H1 (cell line): ENCODE data around the gene BTBD8. TPM values are rescaled to one million over a fixed set of nuclear protein-coding genes. Genes with fewer than 3 reads are reported as not detected.

ENCODE experiments used
- CTCF ChIA-PET: fragments of 300-600 bp; sonication (Branson Sonifier 250); formaldehyde crosslinking; loops from one replicate; lab custom pipeline; 2021; ENCODE audit not compliant: partially characterized antibody; lab: Charles Lee
- POLR2A ChIA-PET: fragments of 300-600 bp; sonication (Branson Sonifier 250); formaldehyde crosslinking; loops from one replicate; lab custom pipeline; 2021; ENCODE audit warnings: inconsistent platforms; ENCODE audit not compliant: partially characterized antibody; lab: Charles Lee
- DNase-seq, 2 experiments: peaks; one replicate each; pipeline versions ENCODE4 v3.0.0 to v3.0.0-alpha.2; 2010 to 2022; ENCODE audit warnings: low spot score in 2 of 2, low read depth in 1 of 2, mixed read lengths in 1 of 2
- FAIRE-seq: peaks from 2 replicates; lab custom pipeline; 2011; peaks lifted over from hg19 to GRCh38; lab: Jason Lieb, UNC
- H2AFZ ChIP-seq: 2 replicates; pipeline ENCODE4 v1.8.1; 2012; ENCODE audit warnings: low read length, inconsistent platforms
- H2AK5ac ChIP-seq: 2 replicates; pipeline ENCODE4 v1.6.1; 2013; ENCODE audit warnings: low read depth, low read length
- H2BK120ac ChIP-seq: replicated peaks from 2 replicates; pipeline ENCODE3; 2013; ENCODE audit warnings: low read depth, low read length, inconsistent platforms
- H2BK12ac ChIP-seq: 2 replicates; pipeline ENCODE4 v1.6.1; 2013; ENCODE audit warnings: low read depth, low read length
- H2BK15ac ChIP-seq: 2 replicates; pipeline ENCODE4 v1.6.1; 2013; ENCODE audit warnings: low read length
- H2BK20ac ChIP-seq: 2 replicates; pipeline ENCODE4 v1.6.1; 2013; ENCODE audit warnings: low read length
- H2BK5ac ChIP-seq: 2 replicates; pipeline ENCODE4 v1.6.1; 2013; ENCODE audit warnings: low read depth, low read length
- H3K14ac ChIP-seq: 2 replicates; pipeline ENCODE4 v1.6.1; 2013; ENCODE audit warnings: inconsistent platforms; ENCODE audit not compliant: insufficient read length
- H3K18ac ChIP-seq: 2 replicates; pipeline ENCODE4 v1.6.1; 2013; ENCODE audit warnings: low read length; ENCODE audit errors: extremely low read depth
- H3K23ac ChIP-seq: 2 replicates; pipeline ENCODE4 v1.6.1; 2013; ENCODE audit warnings: inconsistent platforms; ENCODE audit not compliant: insufficient read length
- H3K23me2 ChIP-seq: 2 replicates; pipeline ENCODE4 v1.6.1; 2013; ENCODE audit warnings: low read depth, low read length
- H3K27ac ChIP-seq: 2 replicates; pipeline ENCODE4 v1.6.1; 2011; ENCODE audit warnings: low read depth, low read length, inconsistent platforms
- H3K27me3 ChIP-seq, 4 experiments: replicated peaks in 1 of 4; 1 replicate in 1 of 4; 2 replicates in 3 of 4; pipeline versions ENCODE4 v1.6.1 to v1.8.1; 2011 to 2013; ENCODE audit warnings: low read length in 3 of 4, mild to moderate bottlenecking in 3 of 4, inconsistent platforms in 2 of 4, mixed read lengths in 2 of 4, moderate library complexity in 1 of 4; ENCODE audit not compliant: control insufficient read depth in 3 of 4, insufficient read depth in 3 of 4; ENCODE audit errors: extremely low read depth in 1 of 4
- H3K36me3 ChIP-seq, 4 experiments: 2 replicates each; pipeline versions ENCODE4 v1.6.1 to v1.8.1; 2011 to 2013; ENCODE audit warnings: mild to moderate bottlenecking in 4 of 4, low read length in 3 of 4, moderate library complexity in 2 of 4, control low read depth in 1 of 4, inconsistent platforms in 1 of 4; ENCODE audit not compliant: insufficient read depth in 4 of 4, control insufficient read depth in 2 of 4
- H3K4ac ChIP-seq: replicated peaks from 2 replicates; pipeline ENCODE3; 2013; ENCODE audit warnings: low read length, low read depth, mixed read lengths, inconsistent platforms; ENCODE audit not compliant: insufficient read length
- H3K4me1 ChIP-seq, 4 experiments: replicated peaks in 1 of 4; 1 replicate in 1 of 4; 2 replicates in 3 of 4; pipeline versions ENCODE4 v1.6.1 to v1.8.1; 2011 to 2013; ENCODE audit warnings: low read length in 3 of 4, inconsistent platforms in 2 of 4, mixed read lengths in 1 of 4; ENCODE audit not compliant: insufficient read depth in 4 of 4, control insufficient read depth in 3 of 4
- H3K4me2 ChIP-seq, 2 experiments: 2 replicates each; pipeline versions ENCODE4 v1.6.1 to v1.8.1; 2011 to 2013; ENCODE audit warnings: low read depth in 2 of 2, low read length in 2 of 2, control low read depth in 1 of 2, inconsistent platforms in 1 of 2, mild to moderate bottlenecking in 1 of 2; ENCODE audit not compliant: insufficient read depth in 1 of 2
- H3K4me3 ChIP-seq, 4 experiments: fragments of 200-600, 300-600 bp in 1 of 4; sonication (generic), shearing (Covaris generic), sonication (Bioruptor Twin) in 1 of 4; 2 replicates each; pipeline versions ENCODE4 v1.5.1 to v1.8.1; 2011 to 2016; ENCODE audit warnings: low read length in 4 of 4, low read depth in 3 of 4, control low read depth in 2 of 4, inconsistent platforms in 2 of 4, mild to moderate bottlenecking in 2 of 4, mixed read lengths in 1 of 4, moderate library complexity in 1 of 4; ENCODE audit not compliant: insufficient read depth in 2 of 4; ENCODE audit errors: extremely low read depth in 1 of 4
- H3K56ac ChIP-seq: replicated peaks from 2 replicates; pipeline ENCODE3; 2013; ENCODE audit warnings: low read depth, mild to moderate bottlenecking, mixed read lengths, low read length, inconsistent platforms; ENCODE audit not compliant: insufficient read length
- H3K79me1 ChIP-seq: 2 replicates; pipeline ENCODE4 v1.6.1; 2013; ENCODE audit warnings: low read depth, low read length, control low read depth
- H3K79me2 ChIP-seq, 2 experiments: 2 replicates each; pipeline versions ENCODE4 v1.6.1 to v1.8.1; 2012 to 2013; ENCODE audit warnings: low read length in 2 of 2, mild to moderate bottlenecking in 2 of 2, inconsistent platforms in 1 of 2; ENCODE audit not compliant: insufficient read depth in 2 of 2, control insufficient read depth in 1 of 2
- H3K9ac ChIP-seq, 4 experiments: replicated peaks in 1 of 4; 1 replicate in 1 of 4; 2 replicates in 3 of 4; pipeline versions ENCODE4 v1.6.1 to v1.8.1; 2011 to 2013; ENCODE audit warnings: low read depth in 3 of 4, low read length in 3 of 4, control low read depth in 2 of 4, mild to moderate bottlenecking in 2 of 4, moderate library complexity in 2 of 4, inconsistent platforms in 1 of 4; ENCODE audit errors: extremely low read depth in 1 of 4
- H3K9me3 ChIP-seq, 2 experiments: 2 replicates each; pipeline versions ENCODE4 v1.6.1 to v1.8.1; 2012 to 2013; ENCODE audit warnings: mild to moderate bottlenecking in 2 of 2, moderate library complexity in 2 of 2, control low read depth in 1 of 2, inconsistent platforms in 1 of 2, low read depth in 1 of 2, low read length in 1 of 2, mixed read lengths in 1 of 2; ENCODE audit not compliant: insufficient read depth in 2 of 2
- H4K20me1 ChIP-seq, 2 experiments: replicated peaks in 1 of 2; 2 replicates each; pipeline versions ENCODE3 to v1.8.1; 2011 to 2013; ENCODE audit warnings: inconsistent platforms in 2 of 2, low read length in 2 of 2, mild to moderate bottlenecking in 1 of 2; ENCODE audit not compliant: insufficient read depth in 2 of 2, control insufficient read depth in 1 of 2
- H4K5ac ChIP-seq: 2 replicates; pipeline ENCODE4 v1.6.1; 2013; ENCODE audit warnings: low read length, low read depth, mixed read lengths, inconsistent platforms; ENCODE audit not compliant: insufficient read length
- H4K8ac ChIP-seq: 2 replicates; pipeline ENCODE4 v1.8.0; 2013; ENCODE audit warnings: mild to moderate bottlenecking, moderate library complexity, low read length, inconsistent platforms; ENCODE audit not compliant: insufficient read depth; ENCODE audit errors: extremely low read depth
- H4K91ac ChIP-seq: replicated peaks from 2 replicates; pipeline ENCODE3; 2013; ENCODE audit warnings: low read length, mixed read lengths, inconsistent platforms; ENCODE audit not compliant: insufficient read length
- CBX8 ChIP-seq: fragments of 300-800, 300-1000 bp; sonication (generic); IDR thresholded peaks from 2 replicates; pipeline ENCODE4 v1.7.1; 2016; ENCODE audit warnings: low read depth, low read length, borderline replicate concordance
- EZH2 ChIP-seq: fragments of 200-600 bp; sonication (generic); IDR thresholded peaks from 2 replicates; pipeline ENCODE4 v1.7.1; 2012; ENCODE audit warnings: low read depth, mild to moderate bottlenecking, moderate library complexity, low read length, inconsistent platforms; ENCODE audit not compliant: severe bottlenecking
- HDAC2 ChIP-seq, 2 experiments: fragments of 300-600 bp in 1 of 2; sonication (generic) in 1 of 2; IDR thresholded peaks; 2 replicates each; pipeline ENCODE4 v1.6.1; 2011 to 2012; ENCODE audit warnings: low read depth in 2 of 2, low read length in 2 of 2, mild to moderate bottlenecking in 2 of 2, moderate library complexity in 2 of 2, borderline replicate concordance in 1 of 2, inconsistent platforms in 1 of 2
- JUN ChIP-seq: IDR thresholded peaks from 2 replicates; pipeline ENCODE4 v1.6.1; 2011; ENCODE audit warnings: low read depth, mild to moderate bottlenecking, improper control_type of control experiment, low read length
- MAX ChIP-seq: IDR thresholded peaks from 2 replicates; pipeline ENCODE4 v1.6.1; 2012; ENCODE audit warnings: inconsistent platforms
- NRF1 ChIP-seq: IDR thresholded peaks from 2 replicates; pipeline ENCODE4 v1.6.1; 2011; ENCODE audit warnings: mild to moderate bottlenecking, low read depth, low read length, improper control_type of control experiment
- PHF8 ChIP-seq: fragments of 200-600 bp; sonication (generic); conservative IDR thresholded peaks from 2 replicates; pipeline ENCODE4 v1.7.1; 2012; ENCODE audit warnings: low read depth, mild to moderate bottlenecking, inconsistent platforms, low read length, moderate library complexity
- YY1 ChIP-seq: IDR thresholded peaks from 2 replicates; pipeline ENCODE4 v1.6.1; 2011; ENCODE audit warnings: low read depth, mild to moderate bottlenecking, low read length
- WGBS, 2 experiments: shearing (Covaris generic) in 1 of 2; methylation state at CpG; one replicate each; pipeline versions ENCODE4 v1.1.6 to v1.1.7; 2013 to 2015; ENCODE audit warnings: low lambda C conversion rate in 2 of 2, mixed read lengths in 2 of 2, inconsistent platforms in 1 of 2, low coverage in 1 of 2, missing lambda C conversion rate in 1 of 2; ENCODE audit not compliant: insufficient replicate concordance in 2 of 2, insufficient coverage in 1 of 2, insufficient read length in 1 of 2; ENCODE audit errors: extremely low coverage in 1 of 2, missing lambda C conversion rate in 1 of 2; 5-methylcytosine and 5-hydroxymethylcytosine counted together
- long read RNA-seq, 2 experiments: library from RNA in 1 of 2; library from capped mRNA in 1 of 2; stranded (forward); transcript quantifications; one replicate each; pipeline ENCODE4 v2.0.0, GENCODE V29; 2021; ENCODE audit warnings: inconsistent platforms in 1 of 2
- polyA minus RNA-seq, 3 experiments: library from RNA; depleted of rRNA, polyadenylated mRNA; stranded (reverse); fragments of >200 nt; gene quantifications; 1 replicate in 2 of 3; 2 replicates in 1 of 3; pipeline ENCODE4 v1.2.3, GENCODE V29; 2011
- polyA plus RNA-seq, 7 experiments: library from polyadenylated mRNA; depleted of rRNA in 3 of 7; stranded (reverse) in 5 of 7; unstranded in 2 of 7; fragments of >200 nt in 5 of 7; fragments of 200-250 nt in 2 of 7; gene quantifications; 1 replicate in 5 of 7; 2 replicates in 1 of 7; 4 replicates in 1 of 7; pipeline versions ENCODE4 v1.2.1 to v1.2.3, GENCODE V29; 2011 to 2013; ENCODE audit warnings: missing spikeins in 2 of 7, mixed read lengths in 2 of 7
- total RNA-seq: library from RNA; stranded (reverse); fragmentation: NEBNext Ultra II Directional; extraction: Animal tissue kit (Norgen Biotek cat#: 25700); gene quantifications from 2 replicates; pipeline ENCODE4 v1.2.1, GENCODE V29; 2021

BTBD8 gene
- total RNA-seq (1.8 and 2.5 TPM in 2 replicates), polyA plus RNA-seq (2011; rRNA removed) (0.41 and 0.44 TPM in 2 replicates), polyA minus RNA-seq (2011; rRNA and poly(A)+ RNA removed) (2.2 and 2.6 TPM in 2 replicates)
- 0.90 TPM for polyA plus RNA-seq (2011; cell fraction: cytosol; rRNA removed)
- polyA plus RNA-seq (2011; cell fraction: nucleus; rRNA removed) = 0.34 TPM
- 0.59 to 1.5 TPM (median 1.0 TPM) in 4 replicates for polyA plus RNA-seq (2012, experiment 1 of 2)
- polyA plus RNA-seq (2012, experiment 2 of 2) = 0.09 TPM
- polyA plus RNA-seq (2013, experiment 1 of 2) = 1.5 TPM
- 1.3 TPM for polyA plus RNA-seq (2013, experiment 2 of 2)
- 2.5 TPM for polyA minus RNA-seq (2011; cell fraction: cytosol; rRNA and poly(A)+ RNA removed)
- 4.5 TPM for polyA minus RNA-seq (2011; cell fraction: nucleus; rRNA and poly(A)+ RNA removed)
- long read RNA-seq, experiment 1, partial matches to known transcripts = 1 of 1 reads
- long read RNA-seq, experiment 1, other reads (novel, unspliced or antisense) = 0 of 1 reads
- long read RNA-seq, experiment 2 = 0 reads

GRCh38 chr1:92080128-92080985, at the start of gene BTBD8:
Gene BTBD8 (plus strand): TSS chr1:92080345. CDS start chr1:92080572, 227 bp downstream.
- Histone ChIP-seq H3K4me2 (peak within 1 kb of the TSS; percentile 71 to 91), H3K18ac (peak within 1 kb of the TSS; percentile 88), H3K9me3 (peaks cover 0 to 3% of the 10 kb centered on the region in 2 experiments; a peak in 2 of 4 replicates), H3K79me2 (no peaks in the 10 kb centered on the region), H3K23ac (no peak within 1 kb of the TSS), H3K27me3 (no peaks in the 10 kb centered on the region), H2BK5ac (peak within 1 kb of the TSS; percentile 1; the same call in 1 of the 2 replicates), H2BK120ac (no peak within 1 kb of the TSS), H3K36me3 (no peaks in the 10 kb centered on the region), H2AK5ac (no peak within 1 kb of the TSS), H3K23me2 (0 out of 2 replicates have a peak, but pooled peaks cover 2% of the 10 kb centered on the region), H2BK15ac (no peak within 1 kb of the TSS), H2AFZ (peak within 1 kb of the TSS; percentile 98), H4K91ac (peak within 1 kb of the TSS; percentile 87), H3K56ac (peak within 1 kb of the TSS; percentile 47), H2BK20ac (no peak within 1 kb of the TSS), H3K4me1 (no peaks in the 10 kb centered on the region), H3K4ac (peak within 1 kb of the TSS; percentile 61), H3K4me3 (peak within 1 kb of the TSS; percentile 62 to 82 (median 81)), H3K27ac (peak within 1 kb of the TSS; percentile 89), H2BK12ac (no peak within 1 kb of the TSS), H4K20me1 (no peaks in the 10 kb centered on the region), H4K8ac (peak within 1 kb of the TSS; percentile 96), H3K79me1 (no peaks in the 10 kb centered on the region), H3K14ac (no peak within 1 kb of the TSS), H4K5ac (peak within 1 kb of the TSS; percentile 99), H3K9ac (peak within 1 kb of the TSS; percentile 8 to 84 (median 78))
- CTCF ChIA-PET = interaction anchor here (0.9 kb wide), 2 partner anchors 11 to 669 kb away, joined by 3 read pairs; no protein-coding TSS in a partner anchor
- WGBS, 2 experiments = 2% methylated on average over 48 of the region's 55 CpGs; no CpG with 5 or more reads in 1 of the 2 experiments
- FAIRE-seq = no peak
- POLR2A ChIA-PET = interaction anchor here (0.8 to 1.5 kb wide), 7 partner anchors 11 to 542 kb away, joined by 3 to 4 read pairs (median 3); partner anchors contain the start of genes GLMN and RPAP2
- DNase-seq = peak; percentile 89 to 91
- TF ChIP-seq PHF8 (peak; percentile 64), YY1 (0 out of 2 replicates have a peak, but pooled peaks have one; percentile 34), HDAC2 (IDR thresholded peaks at IDR 0.05; ENCODE audit: borderline replicate concordance in 1 of 2, low read depth in 2 of 2, low read length in 2 of 2) (no peak), CBX8 (no peak), JUN (no peak), EZH2 (no peak), MAX (peak; percentile 18; the same call in 1 of the 2 replicates), NRF1 (peak; percentile 73)
